ENCODE measurements around the gene SPIRE1.
"Not testable (repeated sequence)": the region's sequence is repeated elsewhere in the genome, so short reads cannot be mapped to it uniquely, and the experiment has no call there.

SPIRE1 gene

GRCh38 chr18:12643756-12644155 is 14.2 kb downstream of the SPIRE1 start:
- H3K27me3 ChIP-seq (ENCODE audit: insufficient read depth, low read length, poor library complexity); H2BK5ac ChIP-seq (ENCODE audit: low read length); H2BK120ac ChIP-seq (ENCODE audit: low read depth, low read length); H3K56ac ChIP-seq (ENCODE audit: low read length); H3K4me3 ChIP-seq (ENCODE audit: low read length); H3K79me2 ChIP-seq (ENCODE audit: control insufficient read depth, insufficient read depth, low read length); H3K4me2 ChIP-seq (ENCODE audit: low read length); H4K5ac ChIP-seq (ENCODE audit: low read length); H3K9ac ChIP-seq (ENCODE audit: low read length); H3K23ac ChIP-seq (ENCODE audit: low read length); H4K8ac ChIP-seq (ENCODE audit: low read depth, low read length); H3K79me1 ChIP-seq (ENCODE audit: low read length); H3K18ac ChIP-seq (ENCODE audit: low read length); H2BK15ac ChIP-seq (replicated peaks; ENCODE audit: low read depth); H3K4me1 ChIP-seq (ENCODE audit: control insufficient read depth, low read depth, low read length); H3K27ac ChIP-seq (ENCODE audit: low read depth, low read length); H3K36me3 ChIP-seq (ENCODE audit: control insufficient read depth, insufficient read depth, low read length); DNase-seq; H3K4ac ChIP-seq (ENCODE audit: low read depth, low read length); H2AK5ac ChIP-seq (ENCODE audit: low read length): not testable (repeated sequence)
- no CpG with 5 or more reads among the region's 5 CpGs for WGBS (ENCODE audit: extremely low coverage, insufficient coverage, low lambda C conversion rate)

GRCh38 chr18:12640881-12641200 is 17.1 kb downstream of the SPIRE1 start:
- peak overlapping the region; percentile 34 for H3K56ac ChIP-seq (ENCODE audit: low read length)
- WGBS (ENCODE audit: extremely low coverage, insufficient coverage, low lambda C conversion rate), result no CpG with 5 or more reads among the region's 6 CpGs

GRCh38 chr18:12639990-12640880 is 17.7 kb downstream of the SPIRE1 start:
- H3K23ac ChIP-seq (ENCODE audit: low read length), result no peak overlapping the region
- no peaks in the 10 kb centered on the region for H3K27me3 ChIP-seq (ENCODE audit: insufficient read depth, low read length, poor library complexity)
- no peak overlapping the region for H3K27ac ChIP-seq (ENCODE audit: low read depth, low read length)
- H3K9ac ChIP-seq (ENCODE audit: low read length), result no peak overlapping the region
- H3K4me1 ChIP-seq (ENCODE audit: control insufficient read depth, low read depth, low read length), result no peaks in the 10 kb centered on the region
- H2BK15ac ChIP-seq (replicated peaks; ENCODE audit: low read depth), result no peak overlapping the region
- no peaks in the 10 kb centered on the region for H3K79me2 ChIP-seq (ENCODE audit: control insufficient read depth, insufficient read depth, low read length)
- H3K79me1 ChIP-seq (ENCODE audit: low read length), result no peaks in the 10 kb centered on the region
- H4K8ac ChIP-seq (ENCODE audit: low read depth, low read length), result no peak overlapping the region
- no peak overlapping the region for H2BK120ac ChIP-seq (ENCODE audit: low read depth, low read length)
- no peaks in the 10 kb centered on the region for H3K36me3 ChIP-seq (ENCODE audit: control insufficient read depth, insufficient read depth, low read length)
- WGBS (ENCODE audit: extremely low coverage, insufficient coverage, low lambda C conversion rate), result no CpG with 5 or more reads among the region's 5 CpGs
- H4K5ac ChIP-seq (ENCODE audit: low read length), result no peak overlapping the region
- no peak overlapping the region for H2BK5ac ChIP-seq (ENCODE audit: low read length)
- peak overlapping the region; percentile 34 for H3K56ac ChIP-seq (ENCODE audit: low read length)
- H3K4ac ChIP-seq (ENCODE audit: low read depth, low read length), result no peak overlapping the region
- peak; percentile 43 for DNase-seq
- no peak overlapping the region for H3K4me2 ChIP-seq (ENCODE audit: low read length)
- no peak overlapping the region for H2AK5ac ChIP-seq (ENCODE audit: low read length)
- no peak overlapping the region for H3K4me3 ChIP-seq (ENCODE audit: low read length)
- no peak overlapping the region for H3K18ac ChIP-seq (ENCODE audit: low read length)

More at GRCh38 chr18:12640881-12641200, 17.1 kb downstream of the SPIRE1 start:
- Histone ChIP-seq H3K4ac (ENCODE audit: low read depth, low read length) (no peak overlapping the region), H3K79me2 (ENCODE audit: control insufficient read depth, insufficient read depth, low read length) (no peaks in the 10 kb centered on the region), H3K4me1 (ENCODE audit: control insufficient read depth, low read depth, low read length) (peaks cover 3% of the 10 kb centered on the region), H3K36me3 (ENCODE audit: control insufficient read depth, insufficient read depth, low read length) (no peaks in the 10 kb centered on the region), H3K9ac (ENCODE audit: low read length) (no peak overlapping the region), H3K4me3 (ENCODE audit: low read length) (no peak overlapping the region), H2BK120ac (ENCODE audit: low read depth, low read length) (no peak overlapping the region), H3K79me1 (ENCODE audit: low read length) (no peaks in the 10 kb centered on the region), H3K4me2 (ENCODE audit: low read length) (no peak overlapping the region), H3K18ac (ENCODE audit: low read length) (no peak overlapping the region), H4K5ac (ENCODE audit: low read length) (no peak overlapping the region), H2BK5ac (ENCODE audit: low read length) (no peak overlapping the region), H2AK5ac (ENCODE audit: low read length) (no peak overlapping the region), H3K27ac (ENCODE audit: low read depth, low read length) (no peak overlapping the region), H3K23ac (ENCODE audit: low read length) (peak overlapping the region; percentile 29), H4K8ac (ENCODE audit: low read depth, low read length) (no peak overlapping the region), H3K27me3 (ENCODE audit: insufficient read depth, low read length, poor library complexity) (no peaks in the 10 kb centered on the region), H2BK15ac (replicated peaks; ENCODE audit: low read depth) (no peak overlapping the region)
- no peak for DNase-seq

GRCh38 chr18:12638644-12639124 is 19.2 kb downstream of the SPIRE1 start:
- Histone ChIP-seq H3K27me3 (ENCODE audit: insufficient read depth, low read length, poor library complexity) (no peaks in the 10 kb centered on the region), H3K4me1 (ENCODE audit: control insufficient read depth, low read depth, low read length) (no peaks in the 10 kb centered on the region), H3K4me3 (ENCODE audit: low read length) (no peak overlapping the region), H3K79me1 (ENCODE audit: low read length) (no peaks in the 10 kb centered on the region), H2BK15ac (replicated peaks; ENCODE audit: low read depth) (no peak overlapping the region), H3K4me2 (ENCODE audit: low read length) (no peak overlapping the region), H3K9ac (ENCODE audit: low read length) (no peak overlapping the region), H3K4ac (ENCODE audit: low read depth, low read length) (no peak overlapping the region), H4K8ac (ENCODE audit: low read depth, low read length) (no peak overlapping the region), H2BK5ac (ENCODE audit: low read length) (no peak overlapping the region), H3K27ac (ENCODE audit: low read depth, low read length) (no peak overlapping the region), H3K56ac (ENCODE audit: low read length) (no peak overlapping the region), H3K36me3 (ENCODE audit: control insufficient read depth, insufficient read depth, low read length) (no peaks in the 10 kb centered on the region), H4K5ac (ENCODE audit: low read length) (no peak overlapping the region), H3K18ac (ENCODE audit: low read length) (no peak overlapping the region), H3K23ac (ENCODE audit: low read length) (no peak overlapping the region), H2BK120ac (ENCODE audit: low read depth, low read length) (no peak overlapping the region), H3K79me2 (ENCODE audit: control insufficient read depth, insufficient read depth, low read length) (no peaks in the 10 kb centered on the region), H2AK5ac (ENCODE audit: low read length) (no peak overlapping the region)
- DNase-seq, result no peak
- WGBS (ENCODE audit: extremely low coverage, insufficient coverage, low lambda C conversion rate), result no CpG with 5 or more reads among the region's 3 CpGs

GRCh38 chr18:12637901-12638643 is 19.8 kb downstream of the SPIRE1 start:
- Histone ChIP-seq H3K27ac (ENCODE audit: low read depth, low read length) (no peak overlapping the region), H3K4me2 (ENCODE audit: low read length) (no peak overlapping the region), H3K79me2 (ENCODE audit: control insufficient read depth, insufficient read depth, low read length) (no peaks in the 10 kb centered on the region), H3K36me3 (ENCODE audit: control insufficient read depth, insufficient read depth, low read length) (no peaks in the 10 kb centered on the region), H3K9ac (ENCODE audit: low read length) (no peak overlapping the region), H2BK15ac (replicated peaks; ENCODE audit: low read depth) (no peak overlapping the region), H2AK5ac (ENCODE audit: low read length) (no peak overlapping the region), H3K27me3 (ENCODE audit: insufficient read depth, low read length, poor library complexity) (no peaks in the 10 kb centered on the region), H3K79me1 (ENCODE audit: low read length) (no peaks in the 10 kb centered on the region), H2BK120ac (ENCODE audit: low read depth, low read length) (no peak overlapping the region), H2BK5ac (ENCODE audit: low read length) (no peak overlapping the region), H3K56ac (ENCODE audit: low read length) (no peak overlapping the region), H4K5ac (ENCODE audit: low read length) (no peak overlapping the region), H3K18ac (ENCODE audit: low read length) (no peak overlapping the region), H3K23ac (ENCODE audit: low read length) (no peak overlapping the region), H4K8ac (ENCODE audit: low read depth, low read length) (no peak overlapping the region), H3K4ac (ENCODE audit: low read depth, low read length) (no peak overlapping the region), H3K4me1 (ENCODE audit: control insufficient read depth, low read depth, low read length) (no peaks in the 10 kb centered on the region), H3K4me3 (ENCODE audit: low read length) (no peak overlapping the region)
- WGBS (ENCODE audit: extremely low coverage, insufficient coverage, low lambda C conversion rate), result no CpG with 5 or more reads among the region's 4 CpGs
- DNase-seq, result peak; percentile 41

All from mesendoderm (in vitro differentiated cells).